NK-92 (cell line): ENCODE data around the gene MROH7.
"Not testable (repeated sequence)": the region's sequence is repeated elsewhere in the genome, so short reads cannot be mapped to it uniquely, and the experiment has no call there.

Source experiments
- DNase-seq: peaks from one replicate; lab custom pipeline; 2025; ENCODE audit not compliant: unreplicated experiment; lab: John Stamatoyannopoulos, UW

MROH7 gene

GRCh38 chr1:54609301-54609921, 32.2 kb upstream of the MROH7 start:
- no peak for DNase-seq

- no peak for DNase-seq
These were observed 31.5 kb upstream of the MROH7 start for GRCh38 chr1:54610048-54610447.

GRCh38 chr1:54610601-54611580, 30.7 kb upstream of the MROH7 start:
- no peak for DNase-seq

- DNase-seq, result no peak
These were observed 30.0 kb upstream of the MROH7 start for GRCh38 chr1:54611621-54612020.

DNA sequence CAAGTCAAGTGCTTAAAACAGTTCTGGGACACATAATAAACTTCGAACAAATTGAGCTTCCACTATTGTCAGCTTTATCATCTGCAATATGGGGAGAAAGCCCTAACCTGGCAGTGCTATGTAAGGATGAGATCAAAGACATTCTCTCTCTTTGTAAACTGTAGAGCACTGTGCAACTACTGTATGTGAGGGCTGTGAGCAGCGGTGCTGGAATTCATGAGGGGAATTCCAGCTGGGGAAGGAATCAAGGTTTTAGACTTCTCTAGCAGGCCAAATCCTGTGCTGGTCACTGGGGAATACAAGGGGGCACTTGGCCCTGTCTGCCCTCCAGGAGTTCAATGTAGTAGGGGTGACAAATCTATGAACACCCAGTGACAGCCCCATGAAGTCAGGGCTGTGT, 27.6 kb upstream of the MROH7 start:
- no peak for DNase-seq

DNA sequence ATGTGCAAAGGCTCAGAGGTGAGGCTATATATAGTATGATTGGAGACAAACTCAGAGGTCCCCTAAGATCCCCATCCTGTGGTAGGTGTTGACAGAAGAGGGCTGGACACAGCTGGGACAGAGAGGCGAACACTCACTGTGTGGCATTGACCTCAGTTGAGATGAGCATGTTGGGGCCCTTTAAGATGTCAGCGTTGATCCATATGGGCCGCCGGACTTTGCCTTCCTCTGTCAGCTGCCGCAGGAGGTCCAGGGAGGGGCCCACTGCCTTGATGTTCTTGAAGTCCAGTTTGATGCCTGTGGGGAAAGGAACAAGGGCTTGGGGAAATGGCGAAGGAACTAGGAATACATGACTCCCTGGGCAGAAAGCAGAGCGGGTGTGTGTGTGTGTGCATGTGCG, 27.0 kb upstream of the MROH7 start:
- DNase-seq, result no peak

DNA sequence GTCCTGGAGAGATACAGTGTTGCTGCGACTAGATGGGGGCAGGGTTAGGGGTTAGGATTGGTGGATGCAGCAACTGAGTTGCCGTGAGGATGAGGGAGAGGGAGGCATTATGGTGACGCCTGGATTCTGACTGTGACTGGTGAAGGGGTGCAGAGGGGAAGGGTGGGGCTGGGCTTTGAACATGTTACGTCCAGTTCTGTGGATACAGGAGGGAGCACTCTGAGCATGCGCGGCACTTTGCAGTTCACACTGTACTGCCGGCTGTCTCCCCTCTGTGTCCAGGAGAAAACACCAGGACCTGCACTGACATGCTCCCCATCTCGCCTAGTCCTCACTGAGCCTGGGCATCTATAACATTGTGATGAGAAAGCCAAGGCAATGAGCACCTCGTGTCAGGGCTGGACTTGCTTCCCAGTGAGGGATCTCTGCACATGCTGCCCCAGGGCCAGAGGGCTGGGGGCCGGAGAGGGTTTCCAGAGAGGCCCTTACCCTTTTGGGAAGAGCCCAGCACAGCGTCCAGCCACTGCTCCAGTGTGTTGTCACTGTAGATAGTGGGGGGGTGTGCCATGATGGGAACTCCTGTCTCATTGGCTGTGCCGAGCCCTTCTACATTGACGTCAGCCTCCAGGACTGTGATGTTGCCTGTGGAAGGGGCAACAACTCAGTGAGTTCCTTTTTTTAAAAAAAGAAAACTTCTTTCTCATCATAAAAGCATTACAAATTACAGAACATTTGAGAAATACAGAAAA, 25.9 kb upstream of the MROH7 start:
- no peak for DNase-seq

DNA sequence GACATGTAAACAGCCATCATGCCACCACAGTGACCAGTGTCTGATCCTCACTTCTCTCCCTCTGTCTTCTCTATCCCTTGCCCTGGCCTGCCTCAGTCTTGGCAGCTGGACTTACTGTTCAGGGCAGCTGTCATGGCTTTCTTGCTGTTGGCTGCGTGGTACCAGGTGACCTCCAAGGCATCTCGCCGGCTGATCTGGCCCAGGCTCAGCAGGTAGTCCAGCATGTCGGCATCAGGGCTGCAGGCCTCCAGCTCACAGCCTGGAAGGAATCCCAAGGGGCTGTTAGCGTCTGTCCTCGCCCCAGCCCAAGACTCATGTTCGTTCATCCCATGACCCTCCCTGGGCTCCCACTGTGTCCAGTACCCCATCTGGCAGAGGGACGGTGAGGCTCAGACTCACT, 21.8 kb upstream of the MROH7 start:
- no peak for DNase-seq

DNA sequence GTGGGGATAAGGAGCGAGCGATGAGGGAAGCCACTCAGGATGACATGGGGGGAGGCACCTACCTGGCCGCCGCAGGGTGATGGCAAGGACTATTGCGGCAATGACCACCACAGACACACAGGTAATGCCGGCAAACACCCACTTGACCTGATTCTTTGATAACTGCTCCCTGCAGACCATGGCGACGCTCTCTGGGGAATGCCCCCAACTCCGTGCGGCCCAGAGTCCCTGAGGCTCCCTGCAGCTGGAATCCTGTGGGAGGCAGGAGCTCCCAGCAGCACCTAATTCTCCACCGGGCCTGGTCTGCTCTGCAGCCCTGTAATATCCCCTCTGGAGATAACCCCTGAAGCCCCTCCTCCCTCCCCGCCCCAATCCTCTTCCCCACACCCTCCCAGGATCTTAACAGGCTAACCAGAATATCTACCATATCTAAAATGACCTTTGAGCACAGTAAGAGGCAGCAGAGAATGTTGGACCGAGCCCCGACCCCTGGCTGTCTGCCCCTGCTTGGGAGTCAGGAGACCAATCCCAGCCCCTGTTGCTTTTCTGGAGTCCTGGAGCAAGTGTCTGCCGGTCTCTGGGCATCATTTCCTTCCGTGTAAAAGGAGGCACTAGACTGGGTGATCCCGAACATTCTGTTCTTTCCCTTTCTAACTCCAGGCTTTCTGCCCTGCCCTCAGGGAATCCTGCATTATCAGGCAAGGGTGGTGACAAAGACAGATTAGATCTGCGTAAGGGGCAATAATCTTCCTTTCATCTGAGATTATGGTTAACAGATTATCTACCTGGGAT, 18.2 kb upstream of the MROH7 start, which contains the start of gene FAM151A:
Gene FAM151A, minus strand, starts transcription at position 310 of the 792 bp plus-strand sequence. Its CDS starts 130 bp downstream, at position 180.
- no peak for DNase-seq

- DNase-seq, result no peak
These were observed 16.8 kb upstream of the MROH7 start for GRCh38 chr1:54624466-54625464.

DNA sequence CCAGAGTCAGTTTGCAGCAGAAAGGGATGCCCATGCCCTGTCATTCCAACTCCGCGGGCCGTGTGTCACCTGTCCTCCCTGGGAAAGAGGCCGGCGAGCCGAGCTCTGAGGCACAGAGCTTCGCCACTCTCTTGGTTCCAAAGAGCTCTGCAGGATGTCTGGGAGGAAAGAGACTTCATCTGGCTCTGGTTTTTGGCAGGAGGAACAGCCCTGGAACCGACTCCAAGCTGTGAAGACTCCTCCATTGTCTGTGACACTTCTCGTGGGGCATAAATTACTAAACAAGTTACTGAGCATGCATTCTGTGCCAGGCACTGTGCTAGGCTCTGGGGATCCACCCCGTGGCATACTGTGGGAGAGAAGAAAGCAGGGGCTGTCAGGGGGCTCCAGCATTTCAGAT, 14.4 kb upstream of the MROH7 start:
- DNase-seq, result no peak

GRCh38 chr1:54635804-54636203, 5.8 kb upstream of the MROH7 start:
- DNase-seq, result not testable (repeated sequence)

DNA sequence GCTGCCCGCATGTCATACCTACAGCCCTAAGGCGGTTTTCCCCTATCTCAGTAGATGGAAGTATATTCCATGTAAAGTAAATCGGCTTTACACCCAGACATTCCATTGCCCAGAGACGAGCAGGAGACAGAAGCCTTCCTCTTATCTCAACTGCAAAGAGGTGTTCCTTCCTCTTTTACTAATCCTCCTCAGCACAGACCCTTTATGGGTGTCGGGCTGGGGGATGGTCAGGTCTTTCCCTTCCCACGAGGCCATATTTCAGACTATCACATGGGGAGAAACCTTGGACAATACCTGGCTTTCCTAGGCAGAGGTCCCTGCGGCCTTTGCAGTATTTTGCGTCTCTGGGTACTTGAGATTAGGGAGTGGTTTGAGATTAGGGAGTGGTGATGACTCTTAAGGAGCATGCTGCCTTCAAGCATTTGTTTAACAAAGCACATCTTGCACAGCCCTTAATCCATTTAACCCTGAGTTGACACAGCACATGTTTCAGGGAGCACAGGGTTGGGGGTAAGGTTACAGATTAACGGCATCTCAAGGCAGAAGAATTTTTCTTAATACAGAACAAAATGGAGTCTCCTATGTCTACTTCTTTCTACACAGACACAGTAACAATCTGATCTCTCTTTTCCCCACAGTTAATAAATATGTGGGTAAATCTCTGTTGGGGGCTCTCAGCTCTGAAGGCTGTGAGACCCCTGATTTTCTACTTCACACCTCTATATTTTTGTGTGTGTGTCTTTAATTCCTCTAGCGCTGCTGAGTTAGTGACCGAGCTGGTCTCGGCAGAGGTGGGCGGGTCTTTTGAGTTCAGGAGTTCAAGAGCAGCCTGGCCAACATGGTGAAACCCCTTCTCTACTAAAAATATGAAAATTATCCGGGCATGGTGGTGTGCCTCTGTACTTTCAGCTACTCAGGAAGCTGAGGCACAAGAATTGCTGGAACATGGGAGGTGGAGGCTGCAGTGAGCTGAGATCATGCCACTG, 4.8 kb upstream of the MROH7 start:
- not testable (repeated sequence) for DNase-seq

DNA sequence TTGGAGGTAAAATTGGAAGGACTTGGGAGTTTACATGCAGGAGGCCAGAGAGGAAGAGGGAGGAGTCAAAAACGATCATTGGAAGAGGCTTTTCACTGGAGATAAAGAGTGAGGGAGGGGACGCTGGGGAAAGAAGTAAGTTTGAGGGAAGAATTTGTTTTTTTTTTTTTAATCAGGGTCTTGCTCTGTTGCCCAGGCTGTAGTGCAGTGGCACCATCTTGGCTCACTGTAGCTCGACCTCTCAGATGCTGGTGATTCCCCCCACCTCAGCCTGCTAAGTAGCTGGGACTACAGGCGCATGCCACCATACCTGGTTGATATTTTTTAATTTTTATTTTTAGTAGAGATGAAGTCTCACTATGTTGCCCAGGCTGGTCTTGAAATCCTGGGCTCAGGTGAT, 1.2 kb upstream of the MROH7 start:
- DNase-seq, result no peak

GRCh38 chr1:54643736-54644135, 2.1 kb downstream of the MROH7 start:
- no peak for DNase-seq

- DNase-seq, result no peak
These were observed 4.5 kb downstream of the MROH7 start for GRCh38 chr1:54645806-54646676.

DNA sequence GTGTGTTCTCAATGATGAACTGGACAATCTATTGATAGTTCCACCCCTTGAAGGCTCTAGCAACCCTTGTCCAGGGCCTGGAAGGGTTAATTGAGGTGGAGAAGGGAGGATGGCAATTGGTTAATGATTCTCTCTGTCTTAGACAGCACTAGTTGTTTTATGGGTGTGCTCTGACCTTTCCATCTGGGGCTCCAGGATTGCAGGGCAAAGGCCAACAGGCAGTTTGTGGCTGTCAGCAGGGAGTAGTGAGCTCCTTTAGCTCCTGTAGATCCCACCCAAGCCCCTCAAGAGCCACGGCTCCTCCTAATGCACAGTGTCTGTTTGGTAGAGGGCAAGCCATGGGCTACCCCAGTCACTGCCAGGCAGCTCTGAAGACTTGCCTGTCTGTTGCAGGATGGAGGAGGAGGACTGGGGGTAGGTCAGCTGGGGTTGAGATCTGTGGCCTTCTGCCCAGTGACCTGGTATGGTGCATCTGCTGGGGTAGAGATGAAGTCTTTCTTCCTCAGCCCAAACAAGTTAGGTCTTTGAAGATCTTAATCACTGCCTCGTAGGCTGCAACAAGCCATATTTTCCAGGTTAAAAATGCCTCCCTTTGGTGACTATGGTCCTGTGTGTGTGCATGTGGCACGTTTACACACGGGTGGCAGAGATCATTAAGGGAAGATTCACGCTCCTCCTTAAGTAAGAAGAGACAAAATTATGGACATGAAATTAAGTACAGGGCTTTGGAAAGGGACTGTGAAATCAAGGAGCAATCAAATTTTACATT, 7.7 kb downstream of the MROH7 start:
- no peak for DNase-seq
